Endothelial cell of umbilical vein (primary cell): ENCODE measurements around the gene TAMALIN. TPM values are rescaled to one million over a fixed set of nuclear protein-coding genes. Genes with fewer than 3 reads are reported as not detected.

ENCODE experiments used
- BruUV-seq: library from RNA; stranded (reverse); fragments of 400-500 nt; replicated peaks from 2 replicates; lab custom pipeline; 2021; lab: Mats Ljungman, UMichigan
- CTCF ChIA-PET: fragments of 300-600, 350-600 bp; sonication (Branson Sonifier 250); formaldehyde crosslinking; loops from one replicate; lab custom pipeline; 2021; ENCODE audit warnings: antibody characterized with exemption, inconsistent platforms; lab: Charles Lee
- POLR2A ChIA-PET: fragments of 300-600, 350-600 bp; sonication (Branson Sonifier 250); formaldehyde crosslinking; loops from one replicate; lab custom pipeline; 2021; ENCODE audit warnings: antibody characterized with exemption, inconsistent platforms; lab: Charles Lee
- DNase-seq: peaks from one replicate; pipeline ENCODE4 v3.0.0-alpha.2; 2011; ENCODE audit warnings: low read depth, low spot score
- FAIRE-seq: peaks from 2 replicates; lab custom pipeline; 2011; peaks lifted over from hg19 to GRCh38; lab: Jason Lieb, UNC
- H2AFZ ChIP-seq: 2 replicates; pipeline ENCODE4 v1.6.0; 2012; ENCODE audit warnings: low read depth, low read length, control low read depth, inconsistent platforms
- H3K27ac ChIP-seq: 2 replicates; pipeline ENCODE4 v1.5.1; 2011; ENCODE audit warnings: low read depth, mild to moderate bottlenecking, control low read depth, low read length, moderate library complexity; ENCODE audit not compliant: insufficient read depth
- H3K27me3 ChIP-seq, 2 experiments: 2 replicates each; pipeline versions ENCODE4 v1.6.0 to v1.6.1; 2011; ENCODE audit warnings: low read length in 2 of 2, mixed read lengths in 1 of 2; ENCODE audit not compliant: control insufficient read depth in 2 of 2, insufficient read depth in 2 of 2
- H3K36me3 ChIP-seq, 2 experiments: 2 replicates in 1 of 2; 3 replicates in 1 of 2; pipeline ENCODE4 v1.5.1; 2011; ENCODE audit warnings: low read length in 2 of 2, mild to moderate bottlenecking in 1 of 2, moderate library complexity in 1 of 2; ENCODE audit not compliant: control insufficient read depth in 2 of 2, insufficient read depth in 2 of 2; ENCODE audit errors: extremely low read depth in 1 of 2
- H3K4me1 ChIP-seq: 3 replicates; pipeline ENCODE4 v1.5.1; 2011; ENCODE audit warnings: mild to moderate bottlenecking, low read length; ENCODE audit not compliant: control insufficient read depth, insufficient read depth; ENCODE audit errors: extremely low read depth
- H3K4me2 ChIP-seq: 2 replicates; pipeline ENCODE4 v1.6.1; 2011; ENCODE audit warnings: low read length, control low read depth, mixed read lengths; ENCODE audit not compliant: insufficient read depth
- H3K4me3 ChIP-seq, 3 experiments: fragments of 200-600 bp in 1 of 3; sonication (generic), shearing (Covaris generic) in 1 of 3; replicated peaks in 1 of 3; 2 replicates each; pipeline ENCODE4 v1.5.1; 2011 to 2016; ENCODE audit warnings: control low read depth in 3 of 3, low read length in 3 of 3, mild to moderate bottlenecking in 2 of 3, inconsistent platforms in 1 of 3, low read depth in 1 of 3, moderate library complexity in 1 of 3; ENCODE audit not compliant: insufficient read depth in 1 of 3
- H3K79me2 ChIP-seq: 2 replicates; pipeline ENCODE4 v1.6.0; 2012; ENCODE audit warnings: low read length, inconsistent platforms; ENCODE audit not compliant: control insufficient read depth, insufficient read depth
- H3K9ac ChIP-seq: replicated peaks from 2 replicates; pipeline ENCODE3; 2011; ENCODE audit warnings: low read length, control low read depth; ENCODE audit not compliant: insufficient read depth; ENCODE audit errors: extremely low read depth
- H3K9me1 ChIP-seq: replicated peaks from 3 replicates; pipeline ENCODE4 v1.6.0; 2011; ENCODE audit warnings: mild to moderate bottlenecking, low read length; ENCODE audit not compliant: control insufficient read depth, insufficient read depth; ENCODE audit errors: extremely low read depth
- H3K9me3 ChIP-seq: replicated peaks from 2 replicates; pipeline ENCODE4 v1.5.1; 2012; ENCODE audit warnings: low read length, inconsistent platforms; ENCODE audit not compliant: control insufficient read depth, insufficient read depth
- H4K20me1 ChIP-seq: replicated peaks from 2 replicates; pipeline ENCODE3; 2011; ENCODE audit warnings: mild to moderate bottlenecking, low read length; ENCODE audit not compliant: control insufficient read depth, insufficient read depth; ENCODE audit errors: extremely low read depth
- EZH2 ChIP-seq: IDR thresholded peaks from 2 replicates; pipeline ENCODE4 v1.6.1; 2012; ENCODE audit warnings: borderline replicate concordance, low read depth, mild to moderate bottlenecking, moderate library complexity, low read length, inconsistent platforms; ENCODE audit not compliant: severe bottlenecking
- FOS ChIP-seq: IDR thresholded peaks from 2 replicates; pipeline ENCODE4 v1.6.1; 2011; ENCODE audit warnings: mild to moderate bottlenecking, low read length, moderate library complexity, borderline replicate concordance; ENCODE audit not compliant: insufficient read depth
- GATA2 ChIP-seq: IDR thresholded peaks from 2 replicates; pipeline ENCODE4 v1.7.0; 2011; ENCODE audit warnings: low read depth, mild to moderate bottlenecking, moderate library complexity, mixed read lengths, low read length; ENCODE audit not compliant: insufficient read length, insufficient read depth
- JUN ChIP-seq: IDR thresholded peaks from 2 replicates; pipeline ENCODE4 v1.6.1; 2011; ENCODE audit warnings: borderline replicate concordance, low read depth; ENCODE audit not compliant: insufficient read length, insufficient read depth
- MYC ChIP-seq: IDR thresholded peaks from one replicate; pipeline ENCODE4 v1.6.1; 2011; ENCODE audit warnings: mild to moderate bottlenecking, low read depth, low read length
- POLR2A ChIP-seq: IDR thresholded peaks from 2 replicates; pipeline ENCODE4 v1.6.1; 2012; ENCODE audit warnings: low read depth, mild to moderate bottlenecking, control low read depth, low read length
- POLR2AphosphoS5 ChIP-seq: IDR thresholded peaks from 2 replicates; pipeline ENCODE4 v1.6.1; 2012; ENCODE audit warnings: low read depth, mild to moderate bottlenecking, control low read depth, low read length, moderate library complexity; ENCODE audit not compliant: insufficient read depth
- dilution Hi-C: fragments of 300-500 bp; cut with MboI; formaldehyde crosslinking; loops from one replicate; pipeline ENCODE4 v1.15.0; 2019; ENCODE audit warnings: low sequenced_read_pairs; ENCODE audit not compliant: extremely low pct_ligation_motif_present
- intact Hi-C: fragments of 100-400 bp; cut with micrococcal nuclease; formaldehyde crosslinking; loops from one replicate; pipeline ENCODE4 v1.10.0; 2022
- polyA plus RNA-seq, 4 experiments: library from polyadenylated mRNA; depleted of rRNA in 3 of 4; stranded (reverse) in 3 of 4; unstranded in 1 of 4; fragments of >200 nt; gene quantifications; 2 replicates each; pipeline versions ENCODE4 v1.2.1 to v1.2.3, GENCODE V29; 2011 to 2012; ENCODE audit warnings: missing spikeins in 1 of 4
- total RNA-seq: library from RNA; stranded (reverse); gene quantifications from 2 replicates; pipeline ENCODE4 v1.2.3, GENCODE V29; 2021
- TF ChIP-seq, protein P1 (sequence below): IDR thresholded peaks from 2 replicates; pipeline ENCODE4 v1.6.1; 2011; ENCODE audit not compliant: insufficient read depth, insufficient read length
- TF ChIP-seq, protein P2 (sequence below), 2 donors: IDR thresholded peaks; 1 replicate in 1 of 2; 2 replicates in 1 of 2; pipeline ENCODE4 v1.5.1; 2011; ENCODE audit warnings: low read length in 2 of 2, mild to moderate bottlenecking in 2 of 2, moderate library complexity in 2 of 2, control low read depth in 1 of 2, inconsistent platforms in 1 of 2, low read depth in 1 of 2; ENCODE audit not compliant: insufficient read depth in 1 of 2; ENCODE audit errors: extremely low read depth in 1 of 2

TAMALIN gene
- total and polyA plus RNA-seq, 2 donors (not counting 3 experiments of a cell fraction or from before 2014, with no cell fraction given): 53.3 to 87.5 TPM

DNA sequence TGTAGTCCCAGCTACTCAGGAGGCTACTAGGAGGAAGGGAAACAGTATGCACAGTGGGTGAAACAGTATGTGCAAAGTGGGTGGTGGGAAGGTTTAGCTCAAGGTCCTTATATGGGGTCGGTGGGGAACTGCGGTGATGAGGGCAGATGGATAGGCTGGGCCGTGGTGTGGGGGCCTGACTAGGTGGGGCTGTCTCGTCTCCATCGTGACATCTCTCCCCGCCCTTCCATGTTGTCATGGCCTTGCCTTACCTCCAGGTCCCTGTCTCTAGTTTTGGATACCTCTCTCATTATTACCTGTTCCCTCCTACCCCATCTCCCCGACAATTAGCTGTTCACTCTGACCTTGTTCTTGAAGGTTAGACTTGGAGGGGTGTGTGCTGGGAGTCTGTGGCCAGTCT is 40.1 kb downstream of the TAMALIN start:
- Histone ChIP-seq H3K9me3 (no peaks in the 10 kb centered on the region), H4K20me1 (no peaks in the 10 kb centered on the region), H3K9ac (no peak overlapping the region), H3K79me2 (no peaks in the 10 kb centered on the region), H2AFZ (no peak overlapping the region), H3K36me3 (no peaks in the 10 kb centered on the region), H3K9me1 (no peaks in the 10 kb centered on the region), H3K27ac (no peak overlapping the region), H3K4me3 (no peak overlapping the region), H3K27me3 (no peaks in the 10 kb centered on the region), H3K4me2 (no peak overlapping the region), H3K4me1 (peaks cover 40% of the 10 kb centered on the region)
- FAIRE-seq: no peak
- CTCF ChIA-PET: interaction anchor here (2.5 to 3.7 kb wide), 3 partner anchors 8 to 22 kb away, joined by 7 to 29 read pairs (median 8); no protein-coding TSS in a partner anchor
- intact Hi-C loops: no loop called here
- POLR2A ChIA-PET: no interaction called here
- TF ChIP-seq, protein P1, sequence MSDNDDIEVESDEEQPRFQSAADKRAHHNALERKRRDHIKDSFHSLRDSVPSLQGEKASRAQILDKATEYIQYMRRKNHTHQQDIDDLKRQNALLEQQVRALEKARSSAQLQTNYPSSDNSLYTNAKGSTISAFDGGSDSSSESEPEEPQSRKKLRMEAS: no peak
- TF ChIP-seq JUN (no peak), POLR2A (no peak), MYC (no peak), GATA2 (no peak), POLR2AphosphoS5 (no peak), EZH2 (no peak)
- dilution Hi-C loops: no loop called here
- DNase-seq: no peak
- BruUV-seq: no TSS peak

- no peak for FAIRE-seq
These were observed 42.5 kb downstream of the TAMALIN start for GRCh38 chr12:52049286-52049685.

More at GRCh38 chr12:52049286-52049685, 42.5 kb downstream of the TAMALIN start:
- POLR2A ChIA-PET: no interaction called here
- TF ChIP-seq POLR2AphosphoS5 (no peak), EZH2 (no peak), POLR2A (no peak), FOS (no peak), GATA2 (no peak), MYC (no peak)
- TF ChIP-seq, protein P2, sequence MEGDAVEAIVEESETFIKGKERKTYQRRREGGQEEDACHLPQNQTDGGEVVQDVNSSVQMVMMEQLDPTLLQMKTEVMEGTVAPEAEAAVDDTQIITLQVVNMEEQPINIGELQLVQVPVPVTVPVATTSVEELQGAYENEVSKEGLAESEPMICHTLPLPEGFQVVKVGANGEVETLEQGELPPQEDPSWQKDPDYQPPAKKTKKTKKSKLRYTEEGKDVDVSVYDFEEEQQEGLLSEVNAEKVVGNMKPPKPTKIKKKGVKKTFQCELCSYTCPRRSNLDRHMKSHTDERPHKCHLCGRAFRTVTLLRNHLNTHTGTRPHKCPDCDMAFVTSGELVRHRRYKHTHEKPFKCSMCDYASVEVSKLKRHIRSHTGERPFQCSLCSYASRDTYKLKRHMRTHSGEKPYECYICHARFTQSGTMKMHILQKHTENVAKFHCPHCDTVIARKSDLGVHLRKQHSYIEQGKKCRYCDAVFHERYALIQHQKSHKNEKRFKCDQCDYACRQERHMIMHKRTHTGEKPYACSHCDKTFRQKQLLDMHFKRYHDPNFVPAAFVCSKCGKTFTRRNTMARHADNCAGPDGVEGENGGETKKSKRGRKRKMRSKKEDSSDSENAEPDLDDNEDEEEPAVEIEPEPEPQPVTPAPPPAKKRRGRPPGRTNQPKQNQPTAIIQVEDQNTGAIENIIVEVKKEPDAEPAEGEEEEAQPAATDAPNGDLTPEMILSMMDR (IDR thresholded peaks at IDR 0.05; ENCODE audit: extremely low read depth in 1 of 2, insufficient read depth in 1 of 2, low read depth in 1 of 2, low read length in 2 of 2): no peak
- TF ChIP-seq, protein P1: no peak
- no peaks in the 10 kb centered on the region for H3K27me3 ChIP-seq
- no TSS peak for BruUV-seq
- no peak overlapping the region for H3K4me2 ChIP-seq
- no peak overlapping the region for H2AFZ ChIP-seq
- no peaks in the 10 kb centered on the region for H3K36me3 ChIP-seq
- no peaks in the 10 kb centered on the region for H4K20me1 ChIP-seq
- intact Hi-C loops: no loop called here
- no peak for DNase-seq
- no peak overlapping the region for H3K4me3 ChIP-seq
- dilution Hi-C loops: no loop called here
- no peaks in the 10 kb centered on the region for H3K9me3 ChIP-seq
- CTCF ChIA-PET: interaction anchor here (2.5 kb wide), 1 partner anchor 11 kb away, joined by 8 read pairs; no protein-coding TSS in a partner anchor
- no peaks in the 10 kb centered on the region for H3K79me2 ChIP-seq
- no peak overlapping the region for H3K9ac ChIP-seq
- H3K27ac ChIP-seq: no peak overlapping the region
- no peaks in the 10 kb centered on the region for H3K9me1 ChIP-seq
- H3K4me1 ChIP-seq: peaks cover 36% of the 10 kb centered on the region
